HG02852 (cell line): ENCODE measurements around the gene EIPR1.
"Not testable (repeated sequence)": the region's sequence is repeated elsewhere in the genome, so short reads cannot be mapped to it uniquely, and the experiment has no call there.

Experiments
- ATAC-seq: cut with Tn5 transposase; IDR thresholded peaks from one replicate; pipeline ENCODE4 v1.9.1; 2021; ENCODE audit warnings: mild to moderate bottlenecking, moderate library complexity; ENCODE audit not compliant: unreplicated experiment

The EIPR1 gene

GRCh38 chr2:3200420-3200939 lies 177.1 kb downstream of the EIPR1 start:
- ATAC-seq = no peak

DNA sequence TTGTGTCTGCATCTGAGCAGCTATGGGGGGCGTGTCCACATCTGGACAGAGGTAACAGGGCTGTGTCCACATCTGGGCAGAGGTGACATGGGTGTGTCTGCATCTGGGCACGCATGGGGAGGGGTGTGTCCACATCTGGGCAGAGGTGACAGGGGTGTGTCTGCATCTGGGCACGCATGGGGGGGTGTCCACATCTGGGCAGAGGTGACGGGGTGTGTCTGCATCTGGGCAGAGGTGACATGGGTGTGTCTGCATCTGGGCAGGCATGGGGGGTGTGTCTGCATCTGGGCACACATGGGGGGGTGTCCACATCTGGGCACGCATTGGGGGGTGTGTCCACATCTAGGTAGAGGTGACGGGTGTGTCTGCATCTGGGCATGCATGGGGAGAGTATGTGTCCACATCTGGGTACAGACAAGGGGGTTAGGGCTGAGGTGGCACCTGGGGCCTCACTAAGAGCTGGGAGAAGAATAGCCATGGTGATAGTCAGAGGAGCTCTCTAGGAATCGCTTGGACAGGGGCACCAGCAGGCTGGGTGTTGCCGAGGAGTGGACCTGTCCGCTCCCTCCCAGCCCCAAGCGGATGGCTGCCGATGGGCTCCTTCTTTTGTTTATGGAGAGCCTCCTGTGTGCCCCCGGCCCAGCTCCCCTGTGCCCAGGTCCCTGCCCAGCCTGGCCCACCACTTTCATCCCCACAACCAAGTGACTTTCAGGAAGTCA lies 177.8 kb downstream of the EIPR1 start:
- ATAC-seq = no peak

DNA sequence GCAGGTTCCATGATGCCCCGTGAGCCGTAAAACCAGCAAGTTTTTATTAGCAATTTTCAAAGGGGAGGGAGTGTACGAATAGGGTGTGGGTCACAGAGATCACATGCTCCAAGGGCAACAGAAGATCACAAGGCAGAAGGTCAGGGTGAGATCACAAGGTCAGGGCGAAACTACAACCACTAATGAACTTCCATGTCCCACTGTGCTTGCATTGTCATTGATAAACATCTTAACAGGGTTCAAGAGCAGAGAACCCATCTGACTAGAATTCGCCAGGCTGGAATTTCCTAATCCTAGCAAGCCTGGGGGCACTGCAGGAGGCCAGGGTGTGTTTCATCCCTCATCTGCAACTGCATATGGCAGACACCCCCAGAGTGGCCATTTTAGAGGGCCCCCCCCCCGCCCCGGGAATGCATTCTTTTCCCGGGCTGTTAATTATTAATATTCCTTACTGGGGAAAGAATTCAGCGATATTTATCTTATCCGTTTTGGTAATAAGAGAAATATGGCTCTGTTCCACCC lies 178.9 kb downstream of the EIPR1 start:
- ATAC-seq = not testable (repeated sequence)

- ATAC-seq = no peak
Measured at GRCh38 chr2:3198119-3198518, 179.5 kb downstream of the EIPR1 start.

DNA sequence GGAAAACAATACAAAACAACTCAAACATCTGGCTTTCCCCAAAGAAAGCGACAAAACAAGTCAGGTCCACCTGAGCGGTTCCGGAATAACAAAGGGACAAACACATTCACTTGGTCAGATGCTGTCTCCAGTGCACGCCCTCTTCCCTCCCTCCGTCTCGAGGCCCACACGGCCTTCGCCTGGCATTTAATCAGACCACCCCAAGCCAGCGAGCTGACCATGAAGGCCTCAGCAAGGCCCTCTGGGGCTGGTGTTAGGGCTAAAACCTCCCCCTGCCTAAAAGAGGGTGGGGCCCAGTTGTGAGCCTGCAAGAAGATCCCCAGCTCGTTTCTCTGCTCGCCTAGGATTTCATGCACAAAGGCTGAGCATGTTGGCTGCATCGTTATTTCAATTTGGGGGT lies 180.3 kb downstream of the EIPR1 start:
- ATAC-seq = no peak

DNA sequence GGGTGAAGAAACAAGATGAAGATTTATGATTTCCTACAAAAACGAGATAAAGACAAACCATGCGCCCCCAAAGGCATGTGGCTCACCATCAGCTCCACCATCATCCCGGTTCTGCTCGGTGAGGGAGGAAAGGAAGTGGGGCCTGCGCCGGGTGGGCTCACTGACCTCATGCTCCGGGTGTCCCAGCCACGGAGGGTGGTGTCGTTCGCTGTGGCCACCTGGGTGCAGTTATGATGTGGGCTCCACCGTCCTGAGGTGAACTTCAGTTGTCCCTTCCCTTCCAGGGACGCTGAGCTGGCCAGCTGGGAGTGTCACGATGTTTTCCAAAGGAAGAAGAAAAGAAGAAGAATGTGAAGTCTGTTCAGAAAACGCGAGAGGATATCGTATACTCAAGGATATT lies 180.9 kb downstream of the EIPR1 start:
- no peak for ATAC-seq

- no peak for ATAC-seq
Measured at GRCh38 chr2:3195641-3196476, 181.8 kb downstream of the EIPR1 start.

- ATAC-seq = no peak
Measured at GRCh38 chr2:3194828-3195227, 182.8 kb downstream of the EIPR1 start.

- ATAC-seq = no peak
Measured at GRCh38 chr2:3193443-3194330, 183.9 kb downstream of the EIPR1 start.

GRCh38 chr2:3192920-3193319 lies 184.7 kb downstream of the EIPR1 start:
- no peak for ATAC-seq

- no peak for ATAC-seq
Measured at GRCh38 chr2:3192281-3192818, 185.3 kb downstream of the EIPR1 start.

- no peak for ATAC-seq
Measured at GRCh38 chr2:3189961-3190360, 187.7 kb downstream of the EIPR1 start.

- ATAC-seq = no peak
Measured at GRCh38 chr2:3189076-3189591, 188.5 kb downstream of the EIPR1 start.

- no peak for ATAC-seq
Measured at GRCh38 chr2:3188405-3188946, 189.1 kb downstream of the EIPR1 start.

GRCh38 chr2:3187467-3187866 lies 190.2 kb downstream of the EIPR1 start:
- ATAC-seq = no peak

DNA sequence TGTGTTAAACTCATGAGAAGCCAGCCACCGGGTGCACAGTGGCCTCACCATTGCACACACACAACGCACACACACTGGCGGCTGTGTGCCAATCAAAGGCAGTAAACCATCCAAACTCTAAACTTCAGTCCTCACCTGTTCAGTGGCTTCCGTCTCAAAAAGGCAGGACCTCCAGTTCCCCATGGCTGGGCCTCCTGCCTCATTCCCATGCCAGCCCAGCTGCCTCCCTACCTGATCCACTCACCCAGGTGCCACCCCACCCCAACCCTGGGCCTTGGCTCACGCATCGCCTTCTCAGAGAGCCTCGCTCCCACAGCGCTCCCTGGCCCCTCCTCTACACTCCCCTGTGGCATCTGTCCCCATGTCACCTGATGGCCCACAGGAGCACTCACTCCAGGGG lies 190.9 kb downstream of the EIPR1 start:
- ATAC-seq = no peak

GRCh38 chr2:3185910-3186309 lies 191.7 kb downstream of the EIPR1 start:
- ATAC-seq = no peak

- no peak for ATAC-seq
Measured at GRCh38 chr2:3185256-3185655, 192.4 kb downstream of the EIPR1 start.

GRCh38 chr2:3184167-3184566 lies 193.5 kb downstream of the EIPR1 start:
- ATAC-seq = no peak

- ATAC-seq = no peak
Measured at GRCh38 chr2:3183766-3184165, 193.9 kb downstream of the EIPR1 start.
